DOHH2 (cell line): Measurements from ENCODE around the gene ADAMTS7.
"Not testable (repeated sequence)": the region's sequence is repeated elsewhere in the genome, so short reads cannot be mapped to it uniquely, and the experiment has no call there.

Source experiments
- H3F3A ChIP-seq: fragments of 200-600 bp; sonication (generic), shearing (Covaris generic); 2 replicates; pipeline ENCODE4 v1.6.0; 2016; ENCODE audit warnings: antibody characterized with exemption, mild to moderate bottlenecking; ENCODE audit not compliant: control insufficient read depth, insufficient read depth
- H3K27ac ChIP-seq: fragments of 200-600 bp; sonication (generic); 2 replicates; pipeline ENCODE4 v1.5.1; 2014; ENCODE audit warnings: low read depth, mild to moderate bottlenecking, low read length, moderate library complexity
- H3K27me3 ChIP-seq: fragments of 200-600 bp; sonication (generic); 2 replicates; pipeline ENCODE4 v1.6.1; 2014; ENCODE audit warnings: mild to moderate bottlenecking, low read length, mixed read lengths; ENCODE audit not compliant: control insufficient read depth
- H3K36me3 ChIP-seq: fragments of 200-600 bp; sonication (generic); 2 replicates; pipeline ENCODE4 v1.6.1; 2014; ENCODE audit warnings: mild to moderate bottlenecking, low read length, moderate library complexity, mixed read lengths; ENCODE audit not compliant: control insufficient read depth
- H3K4me1 ChIP-seq: fragments of 200-600 bp; sonication (generic); 2 replicates; pipeline ENCODE4 v1.6.1; 2014; ENCODE audit warnings: mild to moderate bottlenecking, low read length, mixed read lengths; ENCODE audit not compliant: control insufficient read depth
- H3K4me2 ChIP-seq: fragments of 200-600 bp; sonication (generic); 2 replicates; pipeline ENCODE4 v1.6.0; 2014; ENCODE audit warnings: mild to moderate bottlenecking, low read length, moderate library complexity
- H3K4me3 ChIP-seq: fragments of 200-600 bp; sonication (generic); 2 replicates; pipeline ENCODE4 v1.5.1; 2014; ENCODE audit warnings: mild to moderate bottlenecking, low read length, mixed read lengths
- H3K79me2 ChIP-seq: fragments of 200-600 bp; sonication (generic); 2 replicates; pipeline ENCODE4 v1.6.1; 2014; ENCODE audit warnings: mild to moderate bottlenecking, low read length, mixed read lengths; ENCODE audit not compliant: control insufficient read depth
- H3K9me2 ChIP-seq: fragments of 200-600 bp; sonication (generic); replicated peaks from 2 replicates; pipeline ENCODE4 v1.6.1; 2014; ENCODE audit warnings: mild to moderate bottlenecking, low read length, mixed read lengths; ENCODE audit not compliant: control insufficient read depth
- H3K9me3 ChIP-seq: fragments of 200-600 bp; sonication (generic); 2 replicates; pipeline ENCODE4 v1.6.1; 2014; ENCODE audit warnings: antibody characterized with exemption, low read length, mixed read lengths; ENCODE audit not compliant: control insufficient read depth, insufficient read depth
- H4K20me1 ChIP-seq: fragments of 200-600 bp; sonication (generic); 2 replicates; pipeline ENCODE4 v1.6.0; 2014; ENCODE audit warnings: low read depth, mild to moderate bottlenecking, antibody characterized with exemption, low read length, moderate library complexity; ENCODE audit not compliant: control insufficient read depth, insufficient read depth
- CTCF ChIP-seq: fragments of 200-600 bp; sonication (generic); IDR thresholded peaks from one replicate; pipeline ENCODE4 v1.5.1; 2014; ENCODE audit warnings: antibody characterized with exemption, mild to moderate bottlenecking, low read depth, low read length; ENCODE audit not compliant: poor library complexity, severe bottlenecking
- EZH2phosphoT487 ChIP-seq: fragments of 200-600 bp; sonication (generic); IDR thresholded peaks from 2 replicates; pipeline ENCODE4 v1.6.1; 2017; ENCODE audit warnings: borderline replicate concordance, mild to moderate bottlenecking, antibody characterized with exemption, low read length, moderate library complexity, mixed read lengths

Gene ADAMTS7

GRCh38 chr15:78726870-78727551, 84.3 kb downstream of the ADAMTS7 start:
- Histone ChIP-seq H4K20me1 (no peaks in the 10 kb centered on the region), H3K9me2 (no peaks in the 10 kb centered on the region), H3K4me1 (no peaks in the 10 kb centered on the region), H3K79me2 (no peaks in the 10 kb centered on the region), H3K4me2 (no peak overlapping the region), H3K9me3 (no peaks in the 10 kb centered on the region), H3K36me3 (no peaks in the 10 kb centered on the region), H3K27ac (no peak overlapping the region), H3K27me3 (no peaks in the 10 kb centered on the region), H3K4me3 (no peak overlapping the region), H3F3A (no peaks in the 10 kb centered on the region)
- no peak for TF ChIP-seq CTCF

GRCh38 chr15:78719819-78720450, 91.3 kb downstream of the ADAMTS7 start:
- not testable (repeated sequence) for H4K20me1 ChIP-seq, H3K36me3 ChIP-seq, H3K9me3 ChIP-seq, H3K79me2 ChIP-seq, H3K4me1 ChIP-seq, H3K27ac ChIP-seq, H3K27me3 ChIP-seq, H3F3A ChIP-seq, H3K9me2 ChIP-seq
- Histone ChIP-seq H3K4me2 (peak overlapping the region; percentile 31; the same call in 1 of the 2 replicates), H3K4me3 (peak overlapping the region; percentile 41; the same call in 1 of the 2 replicates)

GRCh38 chr15:78718837-78719236, 92.4 kb downstream of the ADAMTS7 start:
- Histone ChIP-seq H3K9me3 (no peaks in the 10 kb centered on the region; the same call in none of the 2 replicates), H3K36me3 (no peaks in the 10 kb centered on the region), H3K79me2 (no peaks in the 10 kb centered on the region), H3K9me2 (no peaks in the 10 kb centered on the region), H3K4me1 (no peaks in the 10 kb centered on the region), H3K4me2 (no peak overlapping the region), H4K20me1 (no peaks in the 10 kb centered on the region), H3K27ac (no peak overlapping the region), H3F3A (no peaks in the 10 kb centered on the region), H3K4me3 (no peak overlapping the region), H3K27me3 (peaks cover 5% of the 10 kb centered on the region; the same call in 1 of the 2 replicates)
- no peak for TF ChIP-seq CTCF
- TF ChIP-seq EZH2phosphoT487 = no peak

GRCh38 chr15:78717956-78718656, 93.2 kb downstream of the ADAMTS7 start:
- no peaks in the 10 kb centered on the region for H3K36me3 ChIP-seq
- no peak overlapping the region for H3K27ac ChIP-seq
- no peaks in the 10 kb centered on the region for H3K79me2 ChIP-seq
- H3K9me2 ChIP-seq = no peaks in the 10 kb centered on the region
- TF ChIP-seq CTCF (no peak), EZH2phosphoT487 (no peak)
- H3K4me1 ChIP-seq = peaks cover 3% of the 10 kb centered on the region
- peaks cover 5% of the 10 kb centered on the region; the same call in 1 of the 2 replicates for H3K27me3 ChIP-seq
- no peaks in the 10 kb centered on the region; the same call in none of the 2 replicates for H3K9me3 ChIP-seq
- H3F3A ChIP-seq = no peaks in the 10 kb centered on the region
- H3K4me3 ChIP-seq = no peak overlapping the region
- no peaks in the 10 kb centered on the region for H4K20me1 ChIP-seq
- H3K4me2 ChIP-seq = no peak overlapping the region
